Measurements from ENCODE around the gene CHRD.

DNA sequence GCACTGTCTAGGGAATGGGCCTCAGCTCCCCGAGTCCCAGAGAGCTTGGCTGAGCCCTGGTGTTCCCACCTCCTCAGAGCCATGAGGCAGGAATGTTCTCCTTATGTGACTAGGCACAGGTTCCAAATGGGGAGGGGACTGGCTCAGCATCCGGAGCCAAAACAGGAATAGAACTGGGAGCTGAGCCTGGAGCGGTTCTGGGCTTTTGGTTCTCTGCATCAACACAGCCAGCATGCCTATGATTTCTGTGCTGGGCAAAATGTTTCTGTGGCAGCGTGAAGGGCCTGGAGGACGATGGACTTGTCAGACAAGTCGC lies 42.5 kb upstream of the CHRD start, which contains the start of gene FAM131A:
- TF ChIP-seq EZH2 (IDR thresholded peaks at IDR 0.05; ENCODE audit: borderline replicate concordance, low read depth, low read length, severe bottlenecking): no peak
- TF ChIP-seq CTCF (IDR thresholded peaks at IDR 0.05; ENCODE audit: borderline replicate concordance, extremely low read depth, low read length, poor library complexity, severe bottlenecking): no peak
